ENCODE data around the gene IAH1.

GRCh38 chr2:9434489-9434888 lies 39.9 kb upstream of the IAH1 start:
- no peak for TF ChIP-seq IKZF3 (tag by site-specific recombination; IDR thresholded peaks at IDR 0.05)
- TF ChIP-seq ZNF704 (tag by site-specific recombination; IDR thresholded peaks at IDR 0.05), result no peak
- no peak for TF ChIP-seq ZNF555 (tag by site-specific recombination; conservative IDR thresholded peaks at IDR 0.05)

Measured in HEK293 (cell line).